K562 (cell line): ENCODE data around the gene GTPBP2. TPM values are rescaled to one million over a fixed set of nuclear protein-coding genes. Genes with fewer than 3 reads are reported as not detected.
A peak's percentile ranks its signal among the peaks of the same experiment; 100 is the strongest.

ENCODE experiments used
- ATAC-seq: fragments of 200-7000 bp; cut with Tn5 transposase; 3 replicates; pipeline ENCODE4 v1.9.1; 2020; ENCODE audit warnings: moderate library complexity
- BruUV-seq: library from RNA; stranded (reverse); fragments of 400-500 nt; replicated peaks from 2 replicates; lab custom pipeline; 2021; lab: Mats Ljungman, UMichigan
- CTCF ChIA-PET: fragments of 300-600 bp; formaldehyde crosslinking; extraction: SDS; loops from one replicate; lab custom pipeline; 2021; ENCODE audit warnings: low intra/inter-chr PET ratio; lab: Yijun Ruan, JAX
- POLR2A ChIA-PET: fragments of 300-600, 350-650 bp; sonication (Branson Sonifier 250); formaldehyde crosslinking; extraction: SDS; loops from one replicate; lab custom pipeline; 2021; ENCODE audit warnings: antibody characterized with exemption, inconsistent platforms; lab: Yijun Ruan, JAX
- DNase-seq, 4 experiments: peaks; one replicate each; pipeline versions ENCODE4 v3.0.0 to v3.0.0-alpha.2; 2011 to 2018; ENCODE audit warnings: low spot score in 3 of 4, mixed read lengths in 3 of 4; ENCODE audit errors: extremely low read depth in 1 of 4
- FAIRE-seq: peaks from 2 replicates; lab custom pipeline; 2011; peaks lifted over from hg19 to GRCh38; lab: Jason Lieb, UNC
- H2AFZ ChIP-seq: 2 replicates; pipeline ENCODE4 v1.6.0; 2011; ENCODE audit warnings: low read depth, low read length, control low read depth, inconsistent platforms
- H3K27ac ChIP-seq: fragments of 200-600 bp; 3 replicates; pipeline ENCODE4 v1.8.0; 2011; ENCODE audit warnings: low read depth, mild to moderate bottlenecking, control low read depth, inconsistent platforms, low read length, moderate library complexity, mixed read lengths; ENCODE audit errors: extremely low read depth
- H3K27me3 ChIP-seq, 2 experiments: fragments of 300-600 bp in 1 of 2; 2 replicates in 1 of 2; 3 replicates in 1 of 2; pipeline versions ENCODE4 v1.6.0 to v1.8.0; 2011; ENCODE audit warnings: inconsistent platforms in 2 of 2, low read length in 2 of 2, mild to moderate bottlenecking in 1 of 2, mixed read lengths in 1 of 2, moderate library complexity in 1 of 2; ENCODE audit not compliant: control insufficient read depth in 2 of 2, insufficient read depth in 2 of 2
- H3K36me3 ChIP-seq: fragments of 300-600 bp; 3 replicates; pipeline ENCODE4 v1.8.0; 2011; ENCODE audit warnings: mild to moderate bottlenecking, low read length, inconsistent platforms; ENCODE audit not compliant: control insufficient read depth, insufficient read depth
- H3K4me1 ChIP-seq, 2 experiments: fragments of 200-600 bp in 1 of 2; replicated peaks in 1 of 2; 2 replicates in 1 of 2; 3 replicates in 1 of 2; pipeline versions ENCODE4 v1.5.1 to v1.8.0; 2011; ENCODE audit warnings: inconsistent platforms in 2 of 2, low read length in 2 of 2, mild to moderate bottlenecking in 1 of 2, mixed read lengths in 1 of 2, moderate library complexity in 1 of 2; ENCODE audit not compliant: control insufficient read depth in 2 of 2, insufficient read depth in 2 of 2
- H3K4me2 ChIP-seq: 2 replicates; pipeline ENCODE4 v1.6.1; 2011; ENCODE audit warnings: low read length, control low read depth, inconsistent platforms, mixed read lengths; ENCODE audit not compliant: insufficient read depth
- H3K4me3 ChIP-seq: fragments of 200-600 bp; sonication (generic), shearing (Covaris generic); 2 replicates; pipeline ENCODE4 v1.5.1; 2016; ENCODE audit warnings: control low read depth, inconsistent platforms
- H3K79me2 ChIP-seq: fragments of 200-600 bp; 3 replicates; pipeline ENCODE4 v1.8.0; 2011; ENCODE audit warnings: low read length, inconsistent platforms; ENCODE audit not compliant: control insufficient read depth, insufficient read depth
- H3K9ac ChIP-seq, 2 experiments: 2 replicates each; pipeline versions ENCODE4 v1.6.0 to v1.6.1; 2011; ENCODE audit warnings: low read depth in 2 of 2, low read length in 2 of 2, control low read depth in 1 of 2, inconsistent platforms in 1 of 2, mild to moderate bottlenecking in 1 of 2, mixed read lengths in 1 of 2; ENCODE audit not compliant: insufficient read depth in 1 of 2
- H3K9me1 ChIP-seq: one replicate; pipeline ENCODE4 v1.6.0; 2011; ENCODE audit warnings: inconsistent platforms, mild to moderate bottlenecking, low read length, moderate library complexity; ENCODE audit not compliant: control insufficient read depth, insufficient read depth
- H3K9me3 ChIP-seq: replicated peaks from 2 replicates; pipeline ENCODE4 v1.5.1; 2011; ENCODE audit warnings: low read depth, low read length, inconsistent platforms; ENCODE audit not compliant: control insufficient read depth, insufficient read depth
- H4K20me1 ChIP-seq: replicated peaks from 2 replicates; pipeline ENCODE4 v1.6.1; 2011; ENCODE audit warnings: low read length, inconsistent platforms, mixed read lengths; ENCODE audit not compliant: control insufficient read depth, insufficient read depth
- ARID1B ChIP-seq: fragments of 450-650 bp; IDR thresholded peaks from 2 replicates; pipeline ENCODE4 v1.6.1; 2016; ENCODE audit warnings: antibody characterized with exemption, mild to moderate bottlenecking, inconsistent platforms
- FOXP4 ChIP-seq: sonication (generic); formaldehyde crosslinking; IDR thresholded peaks from 2 replicates; pipeline ENCODE4 v1.8.0; 2022; ENCODE audit warnings: mild to moderate bottlenecking, missing genetic modification reagents, borderline replicate concordance
- GTF3C2 ChIP-seq: IDR thresholded peaks from 3 replicates; pipeline ENCODE4 v1.6.1; 2011; ENCODE audit warnings: borderline replicate concordance, mild to moderate bottlenecking, moderate library complexity; ENCODE audit not compliant: insufficient read length; ENCODE audit errors: extremely low read depth
- HNRNPL ChIP-seq: fragments of 200-400 bp; formaldehyde crosslinking; IDR thresholded peaks from 2 replicates; pipeline ENCODE4 v1.6.1; 2017; ENCODE audit warnings: low read depth, mild to moderate bottlenecking, low read length
- IFI16 ChIP-seq: fragments of 250-450 bp; sonication (Bioruptor Pico); IDR thresholded peaks from 2 replicates; pipeline ENCODE4 v2.1.2; 2022; ENCODE audit warnings: mild to moderate bottlenecking, inconsistent platforms
- ILF3 ChIP-seq: fragments of 450-650 bp; IDR thresholded peaks from 2 replicates; pipeline ENCODE4 v1.6.1; 2018; ENCODE audit warnings: antibody characterized with exemption, mild to moderate bottlenecking, moderate library complexity, borderline replicate concordance
- NFXL1 ChIP-seq: fragments of 450-650 bp; formaldehyde crosslinking; IDR thresholded peaks from 2 replicates; pipeline ENCODE4 v1.4.0; 2021; ENCODE audit warnings: mild to moderate bottlenecking
- PCBP1 ChIP-seq: fragments of 200-400 bp; formaldehyde crosslinking; IDR thresholded peaks from 2 replicates; pipeline ENCODE4 v1.6.1; 2018; ENCODE audit warnings: mild to moderate bottlenecking, low read depth, low read length; ENCODE audit not compliant: poor library complexity, severe bottlenecking
- SP1 ChIP-seq: sonication (generic); formaldehyde crosslinking; IDR thresholded peaks from 2 replicates; pipeline ENCODE4 v1.8.1; 2022; ENCODE audit warnings: mild to moderate bottlenecking, missing genetic modification reagents
- TAF7 ChIP-seq: fragments of 450-650 bp; IDR thresholded peaks from 2 replicates; pipeline ENCODE4 v1.6.1; 2016; ENCODE audit warnings: missing genetic modification characterization, missing compliant biosample characterization
- ZNF347 ChIP-seq: fragments of 450-650 bp; formaldehyde crosslinking; IDR thresholded peaks from 2 replicates; pipeline ENCODE4 v1.4.0; 2020; ENCODE audit warnings: low read depth, mild to moderate bottlenecking, moderate library complexity
- WGBS: fragments of 100-300 bp; shearing (Covaris generic); methylation state at CpG from one replicate; pipeline ENCODE4 v1.1.6; 2016; ENCODE audit warnings: low coverage, mixed read lengths; ENCODE audit not compliant: insufficient coverage; ENCODE audit errors: missing lambda C conversion rate; 5-methylcytosine and 5-hydroxymethylcytosine counted together
- in situ Hi-C: fragments of 300-500 bp; cut with MboI; formaldehyde crosslinking; loops from 4 replicates; pipeline ENCODE4 v1.15.0; 2018; ENCODE audit warnings: inconsistent platforms, mixed read lengths
- intact Hi-C: fragments of 100-400 bp; cut with micrococcal nuclease; formaldehyde crosslinking; loops from 2 replicates; pipeline ENCODE4 v1.14.2; 2022
- polyA plus RNA-seq, 8 experiments: library from polyadenylated mRNA; depleted of rRNA in 4 of 8; stranded (reverse) in 5 of 8; unstranded in 3 of 8; fragments of >200 nt; fragmentation: Nextera tagmentation in 2 of 8; fragmentation: Illumina TruSeq in 1 of 8; extraction: Ambion mirVana in 2 of 8; extraction: Trizol in 1 of 8; gene quantifications; 2 replicates each; pipeline versions ENCODE4 v1.2.1 to v1.2.3, GENCODE V29; 2011 to 2014; ENCODE audit warnings: inconsistent platforms in 1 of 8, missing spikeins in 1 of 8
- total RNA-seq, 7 experiments: library from RNA; depleted of rRNA in 6 of 7; stranded (reverse); fragments of >200 nt in 6 of 7; fragmentation: Illumina TruSeq in 2 of 7; extraction: Trizol in 2 of 7; gene quantifications; 2 replicates each; pipeline versions ENCODE4 v1.2.1 to v1.2.3, GENCODE V29; 2011 to 2021; ENCODE audit warnings: low replicate concordance in 1 of 7

GTPBP2 gene
- total and polyA plus RNA-seq, 9 of the 15 experiments (the other 6 are each of a cell fraction or from before 2014, with no cell fraction given), result 48.4 to 196 (median 111) TPM

GRCh38 chr6:43627008-43627825 lies 1.8 kb downstream of the GTPBP2 start (continued):
- TF ChIP-seq GTF3C2 (no peak), ARID1B (peak; percentile 83)
- TF ChIP-seq, all 486 proteins: peak for 209

GRCh38 chr6:43625393-43625992 lies 3.6 kb downstream of the GTPBP2 start:
- WGBS, result 92% methylated on average over 16 of the region's 16 CpGs
- Histone ChIP-seq H3K4me1 (peaks cover 23 to 30% of the 10 kb centered on the region in 2 experiments), H4K20me1 (0 out of 2 replicates have a peak, but pooled peaks cover 7% of the 10 kb centered on the region), H3K4me3 (no peak overlapping the region), H3K27me3 (no peaks in the 10 kb centered on the region; a peak in 1 of 5 replicates), H3K27ac (peak overlapping the region; percentile 99; the same call in 2 of the 3 replicates), H3K9me1 (peaks cover 13% of the 10 kb centered on the region), H2AFZ (no peak overlapping the region), H3K4me2 (peak overlapping the region; percentile 98), H3K79me2 (peaks cover 61% of the 10 kb centered on the region), H3K9ac (peak overlapping the region; percentile 69 to 99; a peak in 2 of 4 replicates), H3K36me3 (peaks cover 71% of the 10 kb centered on the region), H3K9me3 (no peaks in the 10 kb centered on the region)
- intact Hi-C loops, result loop anchor here (5.0 kb wide), 2 partner anchors 42 to 502 kb away; partner anchors contain the start of genes MRPL14 and TMEM63B
- ChIA-PET CTCF (no interaction called here), POLR2A (interaction anchor here (0.7 to 7.9 kb wide), 7 partner anchors 9 to 442 kb away, joined by 3 to 135 read pairs (median 3); no protein-coding TSS in a partner anchor)
- FAIRE-seq (no peak), ATAC-seq (no peak), DNase-seq (peak in 2 of 4 experiments; percentile 43 to 52)
- in situ Hi-C loops, result no loop called here
- BruUV-seq, result no TSS peak
- TF ChIP-seq PCBP1 (no peak), FOXP4 (CRISPR knock-in tag) (0 out of 2 replicates have a peak, but pooled peaks have one; percentile 19), NFXL1 (0 out of 2 replicates have a peak, but pooled peaks have one; percentile 30), IFI16 (CRISPR knock-in tag) (0 out of 2 replicates have a peak, but pooled peaks have one; percentile 40), ZNF347 (CRISPR knock-in tag) (no peak), HNRNPL (no peak), ILF3 (no peak), SP1 (no peak), TAF7 (tag) (0 out of 2 replicates have a peak, but pooled peaks have one; percentile 4)
